AG04450 (cell line): ENCODE data around the gene DCDC2. TPM values are rescaled to one million over a fixed set of nuclear protein-coding genes. Genes with fewer than 3 reads are reported as not detected.

Experiments
- CTCF ChIA-PET: fragments of 300-600, 350-600 bp; formaldehyde crosslinking; extraction: SDS; loops from one replicate; lab custom pipeline; 2022; ENCODE audit warnings: antibody characterized with exemption, inconsistent platforms; lab: Charles Lee
- POLR2A ChIA-PET: fragments of 350-600 bp; formaldehyde crosslinking; extraction: SDS; loops from one replicate; lab custom pipeline; 2021; ENCODE audit warnings: antibody characterized with exemption, inconsistent platforms; lab: Yijun Ruan, JAX
- DNase-seq: peaks from one replicate; pipeline ENCODE4 v3.0.0-alpha.2; 2011; ENCODE audit warnings: low read depth, low spot score
- H3K27ac ChIP-seq: one replicate; pipeline ENCODE4 v1.5.1; 2012; ENCODE audit warnings: low read depth, low read length, control low read depth
- H3K27me3 ChIP-seq: one replicate; pipeline ENCODE4 v1.6.0; 2012; ENCODE audit warnings: low read length; ENCODE audit not compliant: control insufficient read depth, insufficient read depth
- H3K4me3 ChIP-seq: 2 replicates; pipeline ENCODE4 v1.5.1; 2011; ENCODE audit warnings: mild to moderate bottlenecking, low read depth, low read length, control low read depth
- H3K9me3 ChIP-seq: 2 replicates; pipeline ENCODE4 v1.5.1; 2012; ENCODE audit warnings: low read length; ENCODE audit not compliant: control insufficient read depth, insufficient read depth
- polyA plus RNA-seq: library from polyadenylated mRNA; depleted of rRNA; stranded (reverse); fragments of >200 nt; gene quantifications from 2 replicates; pipeline ENCODE4 v1.2.3, GENCODE V29; 2011
- TF ChIP-seq, protein P1 (sequence below): IDR thresholded peaks from 2 replicates; pipeline ENCODE4 v1.5.1; 2011; ENCODE audit warnings: low read depth, low read length, control low read depth, inconsistent platforms

Gene DCDC2
- polyA plus RNA-seq, 1 experiment: 0.02 TPM

GRCh38 chr6:24227556-24227955 lies 130.3 kb downstream of the DCDC2 start:
- Histone ChIP-seq H3K27me3 (no peaks in the 10 kb centered on the region), H3K9me3 (no peaks in the 10 kb centered on the region), H3K4me3 (no peak overlapping the region), H3K27ac (no peak overlapping the region)
- no peak for DNase-seq
- TF ChIP-seq, protein P1, sequence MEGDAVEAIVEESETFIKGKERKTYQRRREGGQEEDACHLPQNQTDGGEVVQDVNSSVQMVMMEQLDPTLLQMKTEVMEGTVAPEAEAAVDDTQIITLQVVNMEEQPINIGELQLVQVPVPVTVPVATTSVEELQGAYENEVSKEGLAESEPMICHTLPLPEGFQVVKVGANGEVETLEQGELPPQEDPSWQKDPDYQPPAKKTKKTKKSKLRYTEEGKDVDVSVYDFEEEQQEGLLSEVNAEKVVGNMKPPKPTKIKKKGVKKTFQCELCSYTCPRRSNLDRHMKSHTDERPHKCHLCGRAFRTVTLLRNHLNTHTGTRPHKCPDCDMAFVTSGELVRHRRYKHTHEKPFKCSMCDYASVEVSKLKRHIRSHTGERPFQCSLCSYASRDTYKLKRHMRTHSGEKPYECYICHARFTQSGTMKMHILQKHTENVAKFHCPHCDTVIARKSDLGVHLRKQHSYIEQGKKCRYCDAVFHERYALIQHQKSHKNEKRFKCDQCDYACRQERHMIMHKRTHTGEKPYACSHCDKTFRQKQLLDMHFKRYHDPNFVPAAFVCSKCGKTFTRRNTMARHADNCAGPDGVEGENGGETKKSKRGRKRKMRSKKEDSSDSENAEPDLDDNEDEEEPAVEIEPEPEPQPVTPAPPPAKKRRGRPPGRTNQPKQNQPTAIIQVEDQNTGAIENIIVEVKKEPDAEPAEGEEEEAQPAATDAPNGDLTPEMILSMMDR: no peak
- ChIA-PET CTCF (no interaction called here), POLR2A (no interaction called here)

DNA sequence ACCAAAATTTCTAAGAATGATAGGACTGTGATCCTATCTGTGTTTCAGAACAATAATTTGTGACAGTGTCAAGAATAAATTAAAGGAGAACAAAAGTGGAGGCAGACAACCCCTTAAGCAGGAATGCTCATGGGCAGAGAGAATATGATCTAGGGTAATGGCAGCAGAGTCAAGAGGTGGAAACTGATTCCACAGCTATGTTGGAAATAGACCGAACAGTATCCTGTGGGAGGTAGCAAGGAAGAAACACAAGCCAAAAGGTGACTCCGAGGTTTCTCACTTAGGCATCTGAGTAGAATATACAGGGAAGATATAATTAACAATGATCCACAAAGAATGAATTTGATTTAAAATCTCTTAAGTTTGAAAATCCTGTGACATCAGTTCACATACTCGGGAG lies 131.3 kb downstream of the DCDC2 start:
- no peak overlapping the region for H3K27ac ChIP-seq
- ChIA-PET POLR2A (no interaction called here), CTCF (no interaction called here)
- DNase-seq: no peak
- no peaks in the 10 kb centered on the region for H3K9me3 ChIP-seq
- no peaks in the 10 kb centered on the region for H3K27me3 ChIP-seq
- TF ChIP-seq, protein P1: no peak
- no peak overlapping the region for H3K4me3 ChIP-seq

DNA sequence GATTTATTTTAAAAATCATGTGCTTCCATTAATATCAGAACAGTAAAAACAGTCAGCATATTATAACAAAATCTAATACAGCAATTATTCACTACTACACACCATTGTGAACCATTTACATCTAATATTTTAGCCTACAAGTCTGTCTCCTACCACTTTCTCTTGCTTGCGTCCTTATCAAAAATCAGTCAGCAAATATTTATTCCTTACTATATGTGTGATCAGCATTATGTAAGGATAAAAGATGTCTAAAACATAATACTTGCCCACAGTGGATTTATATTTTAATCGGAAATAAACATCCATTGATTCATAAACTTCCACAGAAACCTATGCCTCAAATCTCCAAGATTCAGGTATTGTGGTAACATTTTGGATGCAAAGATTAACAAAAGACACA lies 132.0 kb downstream of the DCDC2 start:
- DNase-seq: no peak
- Histone ChIP-seq H3K4me3 (no peak overlapping the region), H3K9me3 (no peaks in the 10 kb centered on the region), H3K27ac (no peak overlapping the region), H3K27me3 (no peaks in the 10 kb centered on the region)
- ChIA-PET POLR2A (no interaction called here), CTCF (interaction anchor here (0.5 kb wide), 1 partner anchor 14 kb away, joined by 3 read pairs; no protein-coding TSS in a partner anchor)
- TF ChIP-seq, protein P1: no peak

DNA sequence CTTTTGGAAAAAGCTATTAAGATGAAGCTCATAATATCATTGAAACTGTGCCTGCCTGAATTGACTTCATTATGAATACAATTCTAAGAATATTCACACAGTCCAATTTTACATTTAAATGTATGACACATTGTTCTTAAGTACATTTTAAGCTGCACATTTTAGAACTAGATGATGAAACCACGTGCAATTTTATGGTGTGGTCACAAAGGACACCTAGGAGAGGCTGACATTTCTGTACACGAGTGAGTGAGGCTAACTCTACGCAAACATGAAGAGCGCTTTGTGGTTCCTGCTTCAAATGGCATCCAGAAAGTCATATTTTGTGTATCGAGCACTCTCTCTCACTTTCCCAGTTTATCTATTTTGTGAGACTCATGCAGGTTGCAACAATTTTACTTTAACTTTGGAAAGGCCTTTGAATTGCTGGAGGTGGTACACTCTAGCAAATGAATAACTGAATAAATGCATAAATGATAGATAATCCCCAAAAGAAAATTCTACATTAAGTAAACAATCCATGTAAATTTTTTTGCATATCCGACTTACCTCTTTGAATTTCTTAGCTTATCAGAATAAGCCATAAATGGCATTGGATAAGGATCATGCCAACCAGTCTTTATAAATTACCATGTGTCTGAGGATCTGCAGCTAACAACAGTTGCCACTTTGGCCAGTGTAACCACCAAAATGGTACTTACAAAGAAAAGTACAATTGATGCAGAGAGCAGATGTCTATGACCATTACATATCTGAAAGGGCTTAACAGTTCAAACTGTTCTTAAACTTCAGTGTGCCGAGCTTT lies 134.5 kb downstream of the DCDC2 start:
- H3K27me3 ChIP-seq: no peaks in the 10 kb centered on the region
- POLR2A ChIA-PET: no interaction called here
- no peak overlapping the region for H3K4me3 ChIP-seq
- TF ChIP-seq, protein P1: no peak
- no peak for DNase-seq
- CTCF ChIA-PET: interaction anchor here (1.5 to 2.1 kb wide), 2 partner anchors 18 to 207 kb away, joined by 5 to 8 read pairs; no protein-coding TSS in a partner anchor
- H3K27ac ChIP-seq: no peak overlapping the region
- no peaks in the 10 kb centered on the region for H3K9me3 ChIP-seq

DNA sequence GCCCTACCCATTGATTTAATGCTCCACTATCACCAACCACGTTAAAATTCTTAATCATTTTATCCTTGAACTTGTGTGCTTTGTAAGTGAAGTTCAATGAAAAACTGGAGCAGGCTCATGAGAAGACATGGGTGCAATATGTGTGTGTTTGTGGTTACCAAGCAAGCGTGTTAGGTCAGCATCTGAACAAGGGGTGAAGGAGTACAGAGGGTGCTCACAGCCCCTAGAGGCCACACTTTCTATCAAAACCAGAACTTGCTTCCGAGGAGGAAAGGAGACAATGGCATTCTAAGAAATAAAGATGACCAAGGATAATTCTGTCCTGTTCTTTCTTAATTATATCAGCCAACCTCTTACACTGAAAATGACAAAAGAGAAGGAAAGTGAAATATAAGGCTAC lies 138.2 kb downstream of the DCDC2 start:
- DNase-seq: no peak
- H3K27me3 ChIP-seq: no peaks in the 10 kb centered on the region
- POLR2A ChIA-PET: no interaction called here
- H3K9me3 ChIP-seq: no peaks in the 10 kb centered on the region
- TF ChIP-seq, protein P1: no peak
- no peak overlapping the region for H3K4me3 ChIP-seq
- CTCF ChIA-PET: no interaction called here
- no peak overlapping the region for H3K27ac ChIP-seq
